H1 (cell line): ENCODE data around the gene LCE1F. TPM values are rescaled to one million over a fixed set of nuclear protein-coding genes. Genes with fewer than 3 reads are reported as not detected.

ENCODE experiments used
- CTCF ChIA-PET: fragments of 300-600 bp; sonication (Branson Sonifier 250); formaldehyde crosslinking; loops from one replicate; lab custom pipeline; 2021; ENCODE audit not compliant: partially characterized antibody; lab: Charles Lee
- POLR2A ChIA-PET: fragments of 300-600 bp; sonication (Branson Sonifier 250); formaldehyde crosslinking; loops from one replicate; lab custom pipeline; 2021; ENCODE audit warnings: inconsistent platforms; ENCODE audit not compliant: partially characterized antibody; lab: Charles Lee
- DNase-seq, 2 experiments: peaks; one replicate each; pipeline versions ENCODE4 v3.0.0 to v3.0.0-alpha.2; 2010 to 2022; ENCODE audit warnings: low spot score in 2 of 2, low read depth in 1 of 2, mixed read lengths in 1 of 2
- FAIRE-seq: peaks from 2 replicates; lab custom pipeline; 2011; peaks lifted over from hg19 to GRCh38; lab: Jason Lieb, UNC
- H2AFZ ChIP-seq: 2 replicates; pipeline ENCODE4 v1.8.1; 2012; ENCODE audit warnings: low read length, inconsistent platforms
- H2AK5ac ChIP-seq: 2 replicates; pipeline ENCODE4 v1.6.1; 2013; ENCODE audit warnings: low read depth, low read length
- H2BK120ac ChIP-seq: replicated peaks from 2 replicates; pipeline ENCODE3; 2013; ENCODE audit warnings: low read depth, low read length, inconsistent platforms
- H2BK12ac ChIP-seq: 2 replicates; pipeline ENCODE4 v1.6.1; 2013; ENCODE audit warnings: low read depth, low read length
- H2BK15ac ChIP-seq: 2 replicates; pipeline ENCODE4 v1.6.1; 2013; ENCODE audit warnings: low read length
- H2BK20ac ChIP-seq: 2 replicates; pipeline ENCODE4 v1.6.1; 2013; ENCODE audit warnings: low read length
- H2BK5ac ChIP-seq: 2 replicates; pipeline ENCODE4 v1.6.1; 2013; ENCODE audit warnings: low read depth, low read length
- H3K14ac ChIP-seq: 2 replicates; pipeline ENCODE4 v1.6.1; 2013; ENCODE audit warnings: inconsistent platforms; ENCODE audit not compliant: insufficient read length
- H3K18ac ChIP-seq: 2 replicates; pipeline ENCODE4 v1.6.1; 2013; ENCODE audit warnings: low read length; ENCODE audit errors: extremely low read depth
- H3K23ac ChIP-seq: 2 replicates; pipeline ENCODE4 v1.6.1; 2013; ENCODE audit warnings: inconsistent platforms; ENCODE audit not compliant: insufficient read length
- H3K23me2 ChIP-seq: 2 replicates; pipeline ENCODE4 v1.6.1; 2013; ENCODE audit warnings: low read depth, low read length
- H3K27ac ChIP-seq: 2 replicates; pipeline ENCODE4 v1.6.1; 2011; ENCODE audit warnings: low read depth, low read length, inconsistent platforms
- H3K27me3 ChIP-seq, 4 experiments: replicated peaks in 1 of 4; 1 replicate in 1 of 4; 2 replicates in 3 of 4; pipeline versions ENCODE4 v1.6.1 to v1.8.1; 2011 to 2013; ENCODE audit warnings: low read length in 3 of 4, mild to moderate bottlenecking in 3 of 4, inconsistent platforms in 2 of 4, mixed read lengths in 2 of 4, moderate library complexity in 1 of 4; ENCODE audit not compliant: control insufficient read depth in 3 of 4, insufficient read depth in 3 of 4; ENCODE audit errors: extremely low read depth in 1 of 4
- H3K36me3 ChIP-seq, 4 experiments: 2 replicates each; pipeline versions ENCODE4 v1.6.1 to v1.8.1; 2011 to 2013; ENCODE audit warnings: mild to moderate bottlenecking in 4 of 4, low read length in 3 of 4, moderate library complexity in 2 of 4, control low read depth in 1 of 4, inconsistent platforms in 1 of 4; ENCODE audit not compliant: insufficient read depth in 4 of 4, control insufficient read depth in 2 of 4
- H3K4ac ChIP-seq: replicated peaks from 2 replicates; pipeline ENCODE3; 2013; ENCODE audit warnings: low read length, low read depth, mixed read lengths, inconsistent platforms; ENCODE audit not compliant: insufficient read length
- H3K4me1 ChIP-seq, 4 experiments: replicated peaks in 1 of 4; 1 replicate in 1 of 4; 2 replicates in 3 of 4; pipeline versions ENCODE4 v1.6.1 to v1.8.1; 2011 to 2013; ENCODE audit warnings: low read length in 3 of 4, inconsistent platforms in 2 of 4, mixed read lengths in 1 of 4; ENCODE audit not compliant: insufficient read depth in 4 of 4, control insufficient read depth in 3 of 4
- H3K4me2 ChIP-seq, 2 experiments: 2 replicates each; pipeline versions ENCODE4 v1.6.1 to v1.8.1; 2011 to 2013; ENCODE audit warnings: low read depth in 2 of 2, low read length in 2 of 2, control low read depth in 1 of 2, inconsistent platforms in 1 of 2, mild to moderate bottlenecking in 1 of 2; ENCODE audit not compliant: insufficient read depth in 1 of 2
- H3K4me3 ChIP-seq, 4 experiments: fragments of 200-600, 300-600 bp in 1 of 4; sonication (generic), shearing (Covaris generic), sonication (Bioruptor Twin) in 1 of 4; 2 replicates each; pipeline versions ENCODE4 v1.5.1 to v1.8.1; 2011 to 2016; ENCODE audit warnings: low read length in 4 of 4, low read depth in 3 of 4, control low read depth in 2 of 4, inconsistent platforms in 2 of 4, mild to moderate bottlenecking in 2 of 4, mixed read lengths in 1 of 4, moderate library complexity in 1 of 4; ENCODE audit not compliant: insufficient read depth in 2 of 4; ENCODE audit errors: extremely low read depth in 1 of 4
- H3K56ac ChIP-seq: replicated peaks from 2 replicates; pipeline ENCODE3; 2013; ENCODE audit warnings: low read depth, mild to moderate bottlenecking, mixed read lengths, low read length, inconsistent platforms; ENCODE audit not compliant: insufficient read length
- H3K79me1 ChIP-seq: 2 replicates; pipeline ENCODE4 v1.6.1; 2013; ENCODE audit warnings: low read depth, low read length, control low read depth
- H3K79me2 ChIP-seq, 2 experiments: 2 replicates each; pipeline versions ENCODE4 v1.6.1 to v1.8.1; 2012 to 2013; ENCODE audit warnings: low read length in 2 of 2, mild to moderate bottlenecking in 2 of 2, inconsistent platforms in 1 of 2; ENCODE audit not compliant: insufficient read depth in 2 of 2, control insufficient read depth in 1 of 2
- H3K9ac ChIP-seq, 4 experiments: replicated peaks in 1 of 4; 1 replicate in 1 of 4; 2 replicates in 3 of 4; pipeline versions ENCODE4 v1.6.1 to v1.8.1; 2011 to 2013; ENCODE audit warnings: low read depth in 3 of 4, low read length in 3 of 4, control low read depth in 2 of 4, mild to moderate bottlenecking in 2 of 4, moderate library complexity in 2 of 4, inconsistent platforms in 1 of 4; ENCODE audit errors: extremely low read depth in 1 of 4
- H3K9me3 ChIP-seq, 2 experiments: 2 replicates each; pipeline versions ENCODE4 v1.6.1 to v1.8.1; 2012 to 2013; ENCODE audit warnings: mild to moderate bottlenecking in 2 of 2, moderate library complexity in 2 of 2, control low read depth in 1 of 2, inconsistent platforms in 1 of 2, low read depth in 1 of 2, low read length in 1 of 2, mixed read lengths in 1 of 2; ENCODE audit not compliant: insufficient read depth in 2 of 2
- H4K20me1 ChIP-seq, 2 experiments: replicated peaks in 1 of 2; 2 replicates each; pipeline versions ENCODE3 to v1.8.1; 2011 to 2013; ENCODE audit warnings: inconsistent platforms in 2 of 2, low read length in 2 of 2, mild to moderate bottlenecking in 1 of 2; ENCODE audit not compliant: insufficient read depth in 2 of 2, control insufficient read depth in 1 of 2
- H4K5ac ChIP-seq: 2 replicates; pipeline ENCODE4 v1.6.1; 2013; ENCODE audit warnings: low read length, low read depth, mixed read lengths, inconsistent platforms; ENCODE audit not compliant: insufficient read length
- H4K8ac ChIP-seq: 2 replicates; pipeline ENCODE4 v1.8.0; 2013; ENCODE audit warnings: mild to moderate bottlenecking, moderate library complexity, low read length, inconsistent platforms; ENCODE audit not compliant: insufficient read depth; ENCODE audit errors: extremely low read depth
- H4K91ac ChIP-seq: replicated peaks from 2 replicates; pipeline ENCODE3; 2013; ENCODE audit warnings: low read length, mixed read lengths, inconsistent platforms; ENCODE audit not compliant: insufficient read length
- GABPA ChIP-seq: IDR thresholded peaks from 2 replicates; pipeline ENCODE4 v1.6.1; 2011; ENCODE audit warnings: mild to moderate bottlenecking, low read length, moderate library complexity, borderline replicate concordance; ENCODE audit not compliant: insufficient read depth
- WGBS, 2 experiments: shearing (Covaris generic) in 1 of 2; methylation state at CpG; one replicate each; pipeline versions ENCODE4 v1.1.6 to v1.1.7; 2013 to 2015; ENCODE audit warnings: low lambda C conversion rate in 2 of 2, mixed read lengths in 2 of 2, inconsistent platforms in 1 of 2, low coverage in 1 of 2, missing lambda C conversion rate in 1 of 2; ENCODE audit not compliant: insufficient replicate concordance in 2 of 2, insufficient coverage in 1 of 2, insufficient read length in 1 of 2; ENCODE audit errors: extremely low coverage in 1 of 2, missing lambda C conversion rate in 1 of 2; 5-methylcytosine and 5-hydroxymethylcytosine counted together
- polyA plus RNA-seq, 7 experiments: library from polyadenylated mRNA; depleted of rRNA in 3 of 7; stranded (reverse) in 5 of 7; unstranded in 2 of 7; fragments of >200 nt in 5 of 7; fragments of 200-250 nt in 2 of 7; gene quantifications; 1 replicate in 5 of 7; 2 replicates in 1 of 7; 4 replicates in 1 of 7; pipeline versions ENCODE4 v1.2.1 to v1.2.3, GENCODE V29; 2011 to 2013; ENCODE audit warnings: missing spikeins in 2 of 7, mixed read lengths in 2 of 7
- total RNA-seq: library from RNA; stranded (reverse); fragmentation: NEBNext Ultra II Directional; extraction: Animal tissue kit (Norgen Biotek cat#: 25700); gene quantifications from 2 replicates; pipeline ENCODE4 v1.2.1, GENCODE V29; 2021
- TF ChIP-seq, protein P1 (sequence below): IDR thresholded peaks from 2 replicates; pipeline ENCODE4 v1.6.1; 2011; ENCODE audit warnings: low read length, improper control_type of control experiment

Gene LCE1F
- total and polyA plus RNA-seq, 2 of the 8 experiments (the other 6 are each of a cell fraction or from before 2014, with no cell fraction given), result not detected

DNA sequence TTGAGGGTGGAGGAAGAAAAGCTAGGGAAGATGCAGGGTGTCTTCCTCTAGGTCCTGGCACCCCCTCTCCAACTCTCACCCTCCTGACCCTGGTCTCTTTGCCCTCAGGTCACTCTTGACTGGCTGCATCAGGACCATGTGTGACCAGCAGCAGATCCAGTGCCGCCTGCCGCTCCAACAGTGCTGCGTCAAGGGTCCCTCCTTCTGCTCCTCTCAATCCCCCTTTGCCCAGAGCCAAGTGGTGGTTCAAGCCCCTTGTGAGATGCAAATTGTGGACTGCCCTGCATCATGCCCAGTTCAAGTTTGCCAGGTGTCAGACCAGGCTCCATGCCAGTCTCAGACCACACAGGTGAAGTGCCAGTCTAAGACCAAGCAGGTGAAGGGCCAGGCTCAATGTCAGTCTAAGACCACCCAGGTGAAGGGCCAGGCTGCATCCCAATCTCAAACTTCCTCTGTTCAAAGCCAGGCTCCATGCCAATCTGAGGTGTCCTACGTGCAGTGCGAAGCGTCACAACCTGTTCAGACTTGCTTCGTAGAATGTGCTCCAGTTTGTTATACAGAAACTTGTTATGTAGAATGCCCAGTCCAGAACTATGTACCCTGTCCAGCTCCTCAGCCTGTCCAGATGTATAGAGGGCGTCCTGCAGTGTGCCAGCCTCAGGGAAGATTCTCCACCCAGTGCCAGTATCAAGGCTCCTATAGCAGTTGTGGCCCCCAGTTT is 15.3 kb upstream of the LCE1F start:
- H3K27me3 ChIP-seq, result no peaks in the 10 kb centered on the region
- H3K36me3 ChIP-seq, result no peaks in the 10 kb centered on the region
- FAIRE-seq (no peak), DNase-seq (no peak)
- H2BK5ac ChIP-seq, result no peak overlapping the region
- H2AFZ ChIP-seq, result no peak overlapping the region
- H2BK20ac ChIP-seq, result no peak overlapping the region
- no peak overlapping the region for H2BK12ac ChIP-seq
- no peak overlapping the region for H2BK15ac ChIP-seq
- H3K27ac ChIP-seq, result no peak overlapping the region
- H4K8ac ChIP-seq, result no peak overlapping the region
- no peaks in the 10 kb centered on the region for H4K20me1 ChIP-seq
- ChIA-PET POLR2A (no interaction called here), CTCF (no interaction called here)
- H3K79me1 ChIP-seq, result no peaks in the 10 kb centered on the region
- WGBS, 2 experiments, result 82% methylated on average over 6 of the region's 8 CpGs; no CpG with 5 or more reads in 1 of the 2 experiments
- no peaks in the 10 kb centered on the region for H3K23me2 ChIP-seq
- H3K9ac ChIP-seq, result no peak overlapping the region
- H3K14ac ChIP-seq, result no peak overlapping the region
- H3K23ac ChIP-seq, result no peak overlapping the region
- no peaks in the 10 kb centered on the region for H3K4me1 ChIP-seq
- H2AK5ac ChIP-seq, result no peak overlapping the region
- H3K18ac ChIP-seq, result no peak overlapping the region
- H3K4me2 ChIP-seq, result no peak overlapping the region
- no peak overlapping the region for H4K5ac ChIP-seq
- peaks cover 81 to 88% of the 10 kb centered on the region in 2 experiments for H3K9me3 ChIP-seq
- no peak overlapping the region for H3K56ac ChIP-seq
- H3K4me3 ChIP-seq, result no peak overlapping the region
- no peak overlapping the region for H3K4ac ChIP-seq
- no peaks in the 10 kb centered on the region for H3K79me2 ChIP-seq
- H2BK120ac ChIP-seq, result no peak overlapping the region
- H4K91ac ChIP-seq, result no peak overlapping the region
- TF ChIP-seq, protein P1, sequence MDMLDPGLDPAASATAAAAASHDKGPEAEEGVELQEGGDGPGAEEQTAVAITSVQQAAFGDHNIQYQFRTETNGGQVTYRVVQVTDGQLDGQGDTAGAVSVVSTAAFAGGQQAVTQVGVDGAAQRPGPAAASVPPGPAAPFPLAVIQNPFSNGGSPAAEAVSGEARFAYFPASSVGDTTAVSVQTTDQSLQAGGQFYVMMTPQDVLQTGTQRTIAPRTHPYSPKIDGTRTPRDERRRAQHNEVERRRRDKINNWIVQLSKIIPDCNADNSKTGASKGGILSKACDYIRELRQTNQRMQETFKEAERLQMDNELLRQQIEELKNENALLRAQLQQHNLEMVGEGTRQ, result no peak
- no peak for TF ChIP-seq GABPA
